ENCODE results near the gene ERCC2.

ERCC2 gene

DNA sequence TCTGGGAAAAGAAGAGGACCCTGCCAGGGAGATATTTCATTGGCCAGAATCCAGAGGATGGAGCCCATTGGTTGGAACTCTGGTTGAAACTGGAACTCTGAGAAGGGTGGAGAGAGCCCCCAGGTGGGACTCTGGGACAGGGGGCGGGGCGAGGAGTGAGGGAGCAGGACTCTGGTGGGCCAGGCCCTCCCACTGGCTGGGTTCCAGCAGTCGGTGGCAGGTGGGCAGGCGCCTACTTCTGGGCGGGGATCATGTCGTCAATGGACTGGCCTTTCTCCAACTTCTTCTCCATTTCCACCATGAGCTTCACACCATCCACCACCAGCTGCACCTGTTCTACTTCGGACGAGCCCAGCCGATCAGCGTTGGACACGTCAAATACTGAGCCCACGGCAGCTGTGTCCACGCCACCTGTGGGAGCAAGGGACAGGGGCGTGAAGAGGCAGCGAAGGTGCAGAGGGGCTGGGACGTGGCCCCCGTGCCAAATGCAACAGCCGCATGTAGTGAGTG, 63.8 kb downstream of the ERCC2 start:
- H4K20me1 ChIP-seq (ENCODE audit: insufficient read depth, low read length, poor library complexity, severe bottlenecking): no peaks in the 10 kb centered on the region
- H3K4me1 ChIP-seq (ENCODE audit: insufficient read depth, low read length, poor library complexity, severe bottlenecking): peaks cover 2% of the 10 kb centered on the region
- no peak overlapping the region for H3K4me3 ChIP-seq (ENCODE audit: low read length, poor library complexity, severe bottlenecking)
- no peaks in the 10 kb centered on the region for H3K36me3 ChIP-seq (ENCODE audit: insufficient read depth, low read length)
- no peak overlapping the region for H3K9ac ChIP-seq (ENCODE audit: low read depth, low read length, poor library complexity, severe bottlenecking)
- no peaks in the 10 kb centered on the region for H3K9me3 ChIP-seq (ENCODE audit: insufficient read depth, low read depth, low read length)
- H2AFZ ChIP-seq (ENCODE audit: low read length): no peak overlapping the region
- H3F3A ChIP-seq (ENCODE audit: low read depth): no peaks in the 10 kb centered on the region
- no peaks in the 10 kb centered on the region for H3K27me3 ChIP-seq (ENCODE audit: insufficient read depth, low read length, poor library complexity, severe bottlenecking)
- H3K9me2 ChIP-seq (replicated peaks; ENCODE audit: low read depth, low read length): no peaks in the 10 kb centered on the region
- TF ChIP-seq, protein P1, sequence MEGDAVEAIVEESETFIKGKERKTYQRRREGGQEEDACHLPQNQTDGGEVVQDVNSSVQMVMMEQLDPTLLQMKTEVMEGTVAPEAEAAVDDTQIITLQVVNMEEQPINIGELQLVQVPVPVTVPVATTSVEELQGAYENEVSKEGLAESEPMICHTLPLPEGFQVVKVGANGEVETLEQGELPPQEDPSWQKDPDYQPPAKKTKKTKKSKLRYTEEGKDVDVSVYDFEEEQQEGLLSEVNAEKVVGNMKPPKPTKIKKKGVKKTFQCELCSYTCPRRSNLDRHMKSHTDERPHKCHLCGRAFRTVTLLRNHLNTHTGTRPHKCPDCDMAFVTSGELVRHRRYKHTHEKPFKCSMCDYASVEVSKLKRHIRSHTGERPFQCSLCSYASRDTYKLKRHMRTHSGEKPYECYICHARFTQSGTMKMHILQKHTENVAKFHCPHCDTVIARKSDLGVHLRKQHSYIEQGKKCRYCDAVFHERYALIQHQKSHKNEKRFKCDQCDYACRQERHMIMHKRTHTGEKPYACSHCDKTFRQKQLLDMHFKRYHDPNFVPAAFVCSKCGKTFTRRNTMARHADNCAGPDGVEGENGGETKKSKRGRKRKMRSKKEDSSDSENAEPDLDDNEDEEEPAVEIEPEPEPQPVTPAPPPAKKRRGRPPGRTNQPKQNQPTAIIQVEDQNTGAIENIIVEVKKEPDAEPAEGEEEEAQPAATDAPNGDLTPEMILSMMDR (conservative IDR thresholded peaks at IDR 0.05; ENCODE audit: low read length): no peak
- no peak for TF ChIP-seq EZH2phosphoT487 (IDR thresholded peaks at IDR 0.05; ENCODE audit: borderline replicate concordance)
- no peak overlapping the region for H3K4me2 ChIP-seq (ENCODE audit: low read depth, low read length, poor library complexity, severe bottlenecking)
- no peaks in the 10 kb centered on the region for H3K79me2 ChIP-seq (ENCODE audit: insufficient read depth, low read length)

DNA sequence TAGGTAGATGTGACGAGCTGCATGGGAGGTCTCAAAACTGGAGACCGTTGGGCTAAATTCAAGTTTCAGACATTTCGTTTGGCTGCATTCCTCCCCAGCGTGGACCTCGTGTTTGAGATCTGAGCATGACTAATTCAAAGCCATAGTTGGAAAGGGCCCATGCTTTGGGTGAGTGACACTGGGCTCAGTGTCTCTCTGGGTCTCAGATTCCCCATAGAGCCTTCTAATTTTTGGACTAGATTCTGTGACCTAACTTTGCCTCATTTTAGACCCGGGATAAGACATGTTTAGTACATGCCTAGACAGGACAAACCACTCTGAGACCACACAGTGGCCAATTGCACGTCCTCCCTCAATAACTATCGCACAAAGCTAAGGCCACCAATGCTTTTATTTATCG, 64.3 kb downstream of the ERCC2 start:
- Histone ChIP-seq H2AFZ (ENCODE audit: low read length) (no peak overlapping the region), H3K9me3 (ENCODE audit: insufficient read depth, low read depth, low read length) (no peaks in the 10 kb centered on the region), H3K4me3 (ENCODE audit: low read length, poor library complexity, severe bottlenecking) (no peak overlapping the region), H3K4me2 (ENCODE audit: low read depth, low read length, poor library complexity, severe bottlenecking) (no peak overlapping the region), H3F3A (ENCODE audit: low read depth) (no peaks in the 10 kb centered on the region), H3K36me3 (ENCODE audit: insufficient read depth, low read length) (no peaks in the 10 kb centered on the region), H3K4me1 (ENCODE audit: insufficient read depth, low read length, poor library complexity, severe bottlenecking) (no peaks in the 10 kb centered on the region), H3K9ac (ENCODE audit: low read depth, low read length, poor library complexity, severe bottlenecking) (no peak overlapping the region), H3K79me2 (ENCODE audit: insufficient read depth, low read length) (no peaks in the 10 kb centered on the region), H3K9me2 (replicated peaks; ENCODE audit: low read depth, low read length) (no peaks in the 10 kb centered on the region), H3K27me3 (ENCODE audit: insufficient read depth, low read length, poor library complexity, severe bottlenecking) (no peaks in the 10 kb centered on the region), H4K20me1 (ENCODE audit: insufficient read depth, low read length, poor library complexity, severe bottlenecking) (no peaks in the 10 kb centered on the region)
- TF ChIP-seq EZH2phosphoT487 (IDR thresholded peaks at IDR 0.05; ENCODE audit: borderline replicate concordance): no peak
- TF ChIP-seq, protein P1 (conservative IDR thresholded peaks at IDR 0.05; ENCODE audit: low read length): no peak

DNA sequence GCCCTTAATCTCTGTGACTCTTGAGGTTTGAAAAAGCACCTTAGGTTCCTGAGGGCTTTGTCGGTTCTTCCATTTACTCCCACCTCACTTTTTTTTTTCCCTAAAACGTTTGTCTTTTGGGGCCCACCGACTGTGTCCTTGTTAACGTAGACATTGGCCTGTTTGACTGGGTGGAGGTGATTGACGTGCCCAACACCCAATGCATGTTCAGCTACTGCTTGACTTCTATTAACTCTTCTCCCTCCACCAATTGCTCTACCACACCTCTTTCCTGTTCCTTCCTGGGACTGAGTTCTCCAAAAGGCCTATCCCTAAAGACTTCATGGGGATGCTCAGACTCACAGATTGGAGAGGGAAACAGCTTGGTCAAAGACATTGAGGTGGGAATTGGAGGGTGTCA, 65.0 kb downstream of the ERCC2 start:
- no peak for TF ChIP-seq EZH2phosphoT487 (IDR thresholded peaks at IDR 0.05; ENCODE audit: borderline replicate concordance)
- TF ChIP-seq, protein P1 (conservative IDR thresholded peaks at IDR 0.05; ENCODE audit: low read length): no peak
- no peaks in the 10 kb centered on the region for H4K20me1 ChIP-seq (ENCODE audit: insufficient read depth, low read length, poor library complexity, severe bottlenecking)

More for the DNA sequence above, 65.0 kb downstream of the ERCC2 start:
- Histone ChIP-seq H3K4me3 (ENCODE audit: low read length, poor library complexity, severe bottlenecking) (no peak overlapping the region), H3K9ac (ENCODE audit: low read depth, low read length, poor library complexity, severe bottlenecking) (no peak overlapping the region), H3K36me3 (ENCODE audit: insufficient read depth, low read length) (no peaks in the 10 kb centered on the region; the same call in 1 of the 2 replicates), H3K4me2 (ENCODE audit: low read depth, low read length, poor library complexity, severe bottlenecking) (no peak overlapping the region), H3K9me2 (replicated peaks; ENCODE audit: low read depth, low read length) (no peaks in the 10 kb centered on the region), H3K4me1 (ENCODE audit: insufficient read depth, low read length, poor library complexity, severe bottlenecking) (no peaks in the 10 kb centered on the region), H3F3A (ENCODE audit: low read depth) (no peaks in the 10 kb centered on the region), H3K9me3 (ENCODE audit: insufficient read depth, low read depth, low read length) (no peaks in the 10 kb centered on the region), H2AFZ (ENCODE audit: low read length) (no peak overlapping the region), H3K79me2 (ENCODE audit: insufficient read depth, low read length) (no peaks in the 10 kb centered on the region), H3K27me3 (ENCODE audit: insufficient read depth, low read length, poor library complexity, severe bottlenecking) (no peaks in the 10 kb centered on the region)
